ENCODE results near the gene EXTL1.

The EXTL1 gene

DNA sequence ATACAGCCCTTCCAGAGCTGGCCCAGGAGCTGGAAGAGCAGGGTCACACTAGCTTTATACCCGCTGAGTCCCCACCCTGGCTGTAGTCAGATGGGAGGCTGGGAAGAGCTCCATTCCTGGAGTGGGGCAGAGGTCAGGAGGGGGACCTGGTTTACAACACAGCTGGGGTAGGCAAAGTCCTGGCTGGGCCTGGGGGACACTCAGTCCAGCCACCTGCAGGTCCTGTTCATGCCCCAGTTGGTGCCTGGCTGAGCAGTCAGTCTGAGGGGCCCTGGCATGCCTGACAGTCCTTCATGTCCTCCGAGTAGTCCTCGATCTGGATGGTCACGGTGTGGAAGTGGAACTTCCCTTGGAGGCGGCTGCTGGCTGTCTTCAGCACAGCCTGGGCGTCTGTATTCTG is 17.3 kb downstream of the EXTL1 start:
- DNase-seq (ENCODE audit: low read depth in 1 of 2, low spot score in 1 of 2) = no peak

DNA sequence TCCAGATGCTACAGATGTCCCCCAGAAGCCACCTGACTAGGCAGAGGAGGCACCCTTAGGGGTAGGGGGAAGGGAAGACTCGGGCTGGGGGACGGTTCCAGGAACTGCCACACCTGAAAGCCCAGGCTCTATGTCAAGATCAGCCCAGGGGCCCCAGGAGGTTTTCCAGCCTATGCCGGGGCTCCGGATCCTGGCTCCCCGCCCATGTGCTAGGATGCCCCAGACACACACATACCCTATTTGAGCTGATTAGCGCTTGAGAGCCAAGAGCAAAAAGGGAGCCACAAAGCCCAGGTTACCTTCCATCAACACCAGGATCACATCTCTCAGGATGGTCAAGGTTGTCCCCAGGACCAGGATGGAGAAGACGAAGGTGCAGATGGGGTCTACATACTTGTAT is 19.8 kb downstream of the EXTL1 start:
- DNase-seq (ENCODE audit: low read depth in 1 of 2, low spot score in 1 of 2) = no peak

DNA sequence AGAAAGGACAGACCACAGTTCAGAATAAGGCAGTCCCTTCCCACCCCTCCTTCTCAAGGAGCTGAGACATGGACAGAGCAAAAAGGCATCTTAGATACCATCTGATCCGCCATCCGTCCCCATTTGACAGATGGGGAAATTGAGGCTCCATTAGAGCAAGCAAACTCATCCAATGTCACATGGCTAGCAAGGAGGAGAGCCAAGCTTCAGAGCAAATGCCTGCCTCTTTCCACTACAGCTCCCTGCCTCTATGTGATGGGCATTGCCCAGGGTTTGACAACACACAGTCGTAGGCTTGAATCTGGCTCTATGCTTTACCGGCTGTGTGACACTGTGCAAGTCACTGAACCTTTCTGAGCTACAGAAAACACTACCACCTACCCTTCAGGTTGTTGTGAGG is 20.4 kb downstream of the EXTL1 start:
- no peak for DNase-seq (ENCODE audit: low read depth in 1 of 2, low spot score in 1 of 2)

DNA sequence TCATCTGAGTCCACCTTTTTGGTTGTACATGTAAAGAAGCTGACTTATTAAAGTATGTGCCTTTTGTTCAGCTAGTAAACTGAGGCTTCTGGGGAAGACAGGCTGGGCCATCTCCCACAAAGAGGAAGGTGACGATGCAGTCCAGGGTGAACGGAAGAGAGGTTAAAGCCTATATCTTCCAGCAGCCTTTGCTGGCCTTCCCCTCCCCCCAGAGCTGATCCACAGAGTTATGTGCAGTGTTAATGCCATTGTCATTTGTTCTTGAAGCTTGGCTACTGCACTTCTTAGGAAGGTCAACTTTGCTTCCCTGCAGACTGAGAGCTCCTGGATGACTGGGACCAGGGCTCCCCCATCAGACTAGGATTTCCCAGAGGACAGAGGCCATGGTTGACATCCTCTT is 22.2 kb downstream of the EXTL1 start:
- no peak for DNase-seq (ENCODE audit: low read depth in 1 of 2, low spot score in 1 of 2)

DNA sequence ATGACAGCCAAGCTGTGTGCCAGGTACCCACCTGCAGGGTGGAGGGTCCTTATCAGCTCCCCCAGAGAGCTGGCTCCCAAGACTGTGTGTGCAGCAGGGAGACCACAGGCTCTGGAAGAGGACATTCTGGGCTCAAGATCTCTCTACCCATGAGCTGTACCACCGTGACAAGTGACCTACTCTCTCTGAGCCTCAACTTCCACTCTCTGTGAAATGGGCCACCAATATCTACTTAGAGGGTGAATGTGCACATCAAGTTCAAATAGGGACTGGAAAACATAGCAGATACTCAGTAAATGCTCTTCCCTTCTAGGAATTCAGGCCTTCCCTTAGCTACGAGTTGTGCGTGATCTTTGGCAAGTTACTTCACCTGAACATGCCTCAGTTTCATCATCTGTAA is 22.8 kb downstream of the EXTL1 start:
- DNase-seq (ENCODE audit: low read depth in 1 of 2, low spot score in 1 of 2) = no peak

DNA sequence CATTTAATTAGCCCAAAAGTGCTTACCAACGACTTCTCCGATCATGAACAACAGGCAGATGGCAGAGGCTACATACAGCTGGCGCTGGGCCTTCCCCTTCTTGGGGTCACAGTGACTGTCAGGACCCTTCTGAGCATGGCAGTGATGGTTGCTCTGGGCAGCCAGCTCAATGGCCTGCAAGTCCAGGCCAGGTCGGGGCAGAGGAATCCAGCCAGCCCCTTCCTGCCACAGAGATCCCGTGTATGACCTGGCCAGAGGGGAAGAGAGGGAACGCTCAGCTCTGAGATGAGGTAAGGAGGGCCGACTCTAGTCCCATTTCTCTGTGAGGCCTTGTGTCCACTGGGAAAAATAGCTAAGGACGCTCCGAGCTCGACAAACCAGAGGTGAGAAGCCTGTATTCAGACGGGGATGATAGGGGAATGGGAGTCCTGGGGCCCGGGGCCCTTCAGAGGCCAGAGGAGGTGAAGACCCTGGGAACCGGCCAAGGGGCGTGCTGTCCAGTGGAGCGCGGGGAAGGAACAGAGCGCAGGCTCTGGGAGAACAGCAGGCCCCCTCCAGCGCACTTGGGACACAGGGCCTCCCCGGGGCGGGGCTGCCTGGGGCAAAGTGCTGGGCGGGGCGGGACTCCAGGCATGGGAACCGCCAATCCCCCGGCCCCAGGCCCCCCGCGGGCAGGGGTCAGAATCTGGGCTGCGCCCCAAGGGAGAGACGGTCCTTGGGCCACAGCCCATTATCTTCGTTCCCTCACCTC is 23.6 kb downstream of the EXTL1 start:
- DNase-seq (ENCODE audit: low read depth in 1 of 2, low spot score in 1 of 2) = no peak

DNA sequence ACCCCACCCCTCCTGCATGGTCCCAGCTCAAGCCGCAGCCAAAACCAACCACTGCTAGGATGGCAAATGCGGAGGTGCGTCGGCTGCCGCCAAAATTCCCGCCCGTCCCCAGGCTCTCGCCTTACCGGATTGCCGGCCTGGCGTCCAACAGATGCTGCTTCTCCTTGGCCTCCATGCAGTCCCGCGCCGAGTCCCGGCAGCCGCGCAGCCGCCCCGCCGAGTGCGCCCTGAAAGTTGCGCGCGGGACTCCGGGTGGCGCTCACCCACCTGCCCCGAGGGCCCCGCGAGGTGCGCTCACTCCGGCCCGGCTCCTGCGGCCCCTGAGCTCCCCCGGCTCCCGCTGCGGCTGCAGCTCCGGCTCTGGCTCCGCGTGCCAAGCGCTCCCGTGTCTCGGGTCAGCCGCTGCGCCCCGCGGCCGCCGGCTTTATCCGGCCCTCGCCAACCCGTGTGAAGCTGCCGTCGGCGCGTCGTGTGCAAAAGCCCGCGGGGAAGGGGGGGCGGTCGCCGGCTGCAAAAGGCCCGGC is 24.2 kb downstream of the EXTL1 start, which contains the start of gene SLC30A2:
TSS of gene SLC30A2 (minus strand) at position 397 of the 524 bp plus-strand sequence. CDS start at position 175, 222 bp downstream.
- no peak for DNase-seq (ENCODE audit: low read depth in 1 of 2, low spot score in 1 of 2)

DNA sequence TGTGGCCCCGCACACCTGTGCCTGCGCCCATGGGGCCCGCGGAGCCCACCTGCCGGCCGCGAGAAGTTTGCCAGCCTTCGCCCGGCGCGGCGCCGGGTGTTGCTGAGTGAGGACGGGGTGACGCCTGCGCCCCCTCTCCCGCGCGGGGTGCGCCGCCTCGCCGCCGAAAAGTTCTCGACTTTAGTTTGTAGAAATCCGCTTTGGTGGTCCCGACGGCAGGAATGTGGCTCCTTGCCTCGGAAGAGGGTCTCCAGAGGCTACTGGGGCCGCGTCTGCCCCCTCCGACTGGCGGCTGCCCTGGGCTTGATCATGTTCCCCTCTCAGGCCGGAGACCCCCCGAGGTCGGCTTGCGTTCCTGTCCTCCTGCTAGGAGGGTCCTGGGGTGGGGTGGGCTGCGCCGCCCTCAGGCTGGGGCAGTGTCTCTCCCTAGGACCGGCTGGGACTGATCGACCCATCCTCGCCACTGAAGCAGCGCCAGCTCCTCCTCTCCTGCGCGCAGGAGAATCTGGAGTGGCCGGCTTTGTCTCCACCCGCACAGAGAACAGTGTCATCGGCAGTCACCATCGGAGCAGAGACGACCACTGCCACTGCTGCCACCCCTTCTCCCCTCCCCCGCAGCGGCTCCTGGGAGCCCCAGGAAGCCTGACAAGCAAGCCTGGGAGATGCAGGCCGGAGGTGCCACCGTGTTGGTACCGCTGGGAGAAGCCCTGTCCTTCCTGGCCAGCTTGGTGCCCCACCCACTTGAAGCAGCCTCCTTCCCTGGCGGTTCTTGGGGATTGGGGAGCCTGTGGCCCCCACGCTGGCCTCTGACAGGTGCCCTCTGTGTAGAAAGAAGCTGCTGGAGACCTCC is 24.9 kb downstream of the EXTL1 start:
- DNase-seq (ENCODE audit: low read depth in 1 of 2, low spot score in 1 of 2) = no peak

DNA sequence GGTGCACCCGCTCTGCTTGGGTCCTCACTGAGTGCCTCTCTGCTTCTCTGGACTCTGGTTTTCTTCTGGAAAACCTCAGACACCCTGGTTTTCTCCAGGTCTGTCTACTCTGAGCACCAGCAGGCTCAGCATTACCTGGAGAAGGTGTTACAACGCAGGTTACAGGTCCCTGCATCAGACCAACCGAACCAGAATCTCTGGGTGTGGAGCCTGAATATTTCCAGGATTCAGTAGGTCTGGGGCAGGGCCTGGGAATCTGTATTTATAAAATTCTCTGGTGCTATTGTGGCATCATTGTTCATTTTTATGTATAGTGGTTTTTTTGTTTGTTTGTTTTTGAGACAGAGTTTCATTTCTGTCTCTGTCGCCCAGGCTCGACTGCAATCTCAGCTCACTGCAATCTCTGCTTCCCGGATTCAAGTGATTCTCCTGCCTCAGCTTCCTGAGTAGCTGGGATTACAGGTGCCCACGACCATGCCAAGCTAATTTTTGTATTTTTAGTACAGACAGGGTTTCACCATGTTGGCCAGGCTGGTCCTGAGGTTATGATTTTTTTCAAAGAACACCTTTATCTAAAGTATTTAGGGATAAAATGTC is 25.8 kb downstream of the EXTL1 start:
- no peak for DNase-seq (ENCODE audit: low read depth in 1 of 2, low spot score in 1 of 2)

DNA sequence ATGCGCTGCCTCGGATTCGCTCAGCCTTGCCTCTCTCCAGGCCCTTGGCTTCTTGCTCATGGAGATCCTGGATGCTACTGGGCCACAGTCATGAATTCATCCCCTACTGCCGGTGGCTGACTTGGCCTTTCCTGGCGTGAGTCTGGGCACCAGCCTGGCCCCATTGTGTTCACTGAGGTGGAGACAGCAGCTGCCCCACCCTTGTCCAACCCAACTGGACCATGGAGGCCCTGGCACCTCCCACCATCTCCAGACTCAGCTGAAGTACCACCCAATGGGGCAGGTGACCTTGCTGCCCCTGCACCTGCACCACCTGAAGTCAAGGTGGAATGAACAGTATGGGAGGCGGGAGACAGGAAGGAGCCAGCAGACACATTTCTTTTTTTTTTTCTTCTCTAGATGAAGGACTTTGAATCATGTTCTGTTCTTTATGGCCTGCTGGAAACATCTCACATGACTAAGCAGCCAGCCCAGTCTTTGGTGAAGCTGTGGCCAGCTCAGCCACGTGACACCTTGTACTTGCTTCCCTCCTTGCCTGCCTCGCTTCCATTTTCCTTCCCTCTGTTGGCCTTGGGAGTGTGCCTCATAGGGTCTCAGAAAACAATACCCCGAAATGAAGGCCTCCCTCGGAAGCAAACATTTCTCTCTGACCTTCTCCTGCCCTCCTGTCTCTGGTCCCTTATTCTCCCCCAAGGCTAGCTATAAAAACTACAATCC is 28.1 kb downstream of the EXTL1 start:
- DNase-seq (ENCODE audit: low read depth in 1 of 2, low spot score in 1 of 2) = no peak

DNA sequence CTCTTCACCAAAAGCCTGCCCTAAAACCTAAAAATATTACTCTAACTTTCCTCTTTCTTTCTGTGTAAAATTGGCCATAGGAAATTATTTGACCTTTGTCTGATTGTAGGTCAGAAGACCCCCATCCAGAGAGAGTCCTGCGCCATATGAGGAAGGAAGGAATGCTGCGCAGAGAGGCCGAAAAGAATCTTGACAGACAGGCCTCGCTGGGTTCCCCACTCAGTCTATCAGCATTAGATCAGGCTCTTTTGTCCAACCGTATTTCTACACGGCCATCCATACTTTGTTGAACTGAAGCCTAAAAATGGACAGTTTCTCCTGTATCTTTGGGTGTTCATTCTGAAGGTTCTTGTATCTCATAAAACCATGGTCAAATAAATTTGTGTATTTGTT is 28.7 kb downstream of the EXTL1 start:
- no peak for DNase-seq (ENCODE audit: low read depth in 1 of 2, low spot score in 1 of 2)

DNA sequence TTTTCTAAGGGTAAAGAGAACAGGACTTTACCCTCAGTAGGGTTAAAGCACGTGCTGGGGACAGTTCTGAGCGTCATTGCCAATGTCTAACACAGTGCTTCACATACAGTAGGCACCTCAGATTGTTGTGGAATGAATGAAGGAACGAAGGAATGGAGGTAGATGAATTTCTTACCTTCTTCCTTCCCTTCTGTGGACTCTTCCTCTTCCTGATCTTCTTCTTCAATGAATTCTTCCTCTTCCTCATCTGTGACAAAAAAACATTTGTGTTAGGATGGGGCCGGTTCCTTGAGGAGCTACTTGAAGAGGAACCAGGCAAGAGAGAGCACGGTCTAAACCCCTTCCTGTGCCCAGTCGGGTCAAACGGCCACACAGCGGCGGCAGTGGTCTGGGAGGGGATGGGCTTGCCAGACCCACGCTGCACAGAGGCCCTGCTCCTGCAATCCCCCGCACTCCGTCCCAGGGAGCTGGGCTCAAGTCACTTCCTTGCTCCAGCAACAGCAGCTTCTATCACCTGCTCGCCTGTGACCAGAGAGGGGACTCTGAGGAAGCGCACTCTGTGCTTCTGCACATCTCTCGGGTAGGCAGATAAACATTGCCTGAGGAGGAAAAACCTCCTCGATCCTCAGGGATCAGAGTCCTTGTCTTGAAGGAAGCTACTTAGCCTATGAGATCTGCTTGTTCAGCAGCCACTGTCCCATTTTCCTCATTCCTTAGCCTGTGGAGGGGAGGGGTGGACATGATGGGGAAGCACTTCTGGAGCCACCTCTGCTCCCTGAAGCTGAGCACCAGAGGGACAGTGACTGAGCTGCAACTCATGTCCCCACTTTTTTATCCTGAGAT is 32.4 kb downstream of the EXTL1 start:
- DNase-seq (ENCODE audit: low read depth in 1 of 2, low spot score in 1 of 2) = no peak

DNA sequence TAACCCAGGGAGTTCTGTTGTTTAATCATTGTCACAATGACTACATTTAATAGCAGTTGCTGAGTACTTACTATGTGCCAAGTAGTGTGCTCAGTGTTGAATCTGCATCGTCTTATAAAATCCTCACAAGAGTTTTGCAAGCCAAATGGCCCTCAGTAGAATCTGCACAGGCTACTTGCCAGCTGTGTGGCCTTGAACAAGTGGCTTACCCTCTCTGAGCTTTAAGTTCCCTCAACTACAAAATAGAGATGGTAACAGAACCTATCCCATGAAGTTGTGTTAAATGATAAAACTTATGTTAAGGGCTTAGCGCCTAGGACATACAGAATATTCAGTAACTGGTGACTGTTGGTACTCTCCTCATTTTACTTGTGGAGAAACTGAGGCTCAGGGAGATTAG is 33.5 kb downstream of the EXTL1 start:
- no peak for DNase-seq (ENCODE audit: low read depth in 1 of 2, low spot score in 1 of 2)

DNA sequence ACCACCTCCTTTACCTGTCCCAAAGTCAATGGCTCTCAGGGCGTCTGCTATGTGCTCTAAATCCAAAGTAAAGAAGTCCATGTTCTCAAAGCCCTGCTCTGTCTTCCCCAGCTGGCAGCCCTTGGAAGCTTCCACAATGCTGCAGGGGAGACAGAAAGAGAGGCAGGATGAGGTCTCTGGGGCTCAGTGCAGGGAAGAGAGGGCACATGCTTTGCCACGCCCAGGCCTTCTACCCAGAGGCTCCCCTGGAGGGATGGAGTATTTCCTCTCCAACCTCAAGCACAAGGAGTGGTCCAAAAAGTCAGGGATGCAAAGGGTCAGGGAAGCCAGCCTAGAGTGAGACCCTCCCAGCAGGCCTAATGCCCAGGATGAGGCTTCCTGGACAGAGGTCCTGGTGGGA is 35.6 kb downstream of the EXTL1 start:
- DNase-seq (ENCODE audit: low read depth in 1 of 2, low spot score in 1 of 2) = no peak

DNA sequence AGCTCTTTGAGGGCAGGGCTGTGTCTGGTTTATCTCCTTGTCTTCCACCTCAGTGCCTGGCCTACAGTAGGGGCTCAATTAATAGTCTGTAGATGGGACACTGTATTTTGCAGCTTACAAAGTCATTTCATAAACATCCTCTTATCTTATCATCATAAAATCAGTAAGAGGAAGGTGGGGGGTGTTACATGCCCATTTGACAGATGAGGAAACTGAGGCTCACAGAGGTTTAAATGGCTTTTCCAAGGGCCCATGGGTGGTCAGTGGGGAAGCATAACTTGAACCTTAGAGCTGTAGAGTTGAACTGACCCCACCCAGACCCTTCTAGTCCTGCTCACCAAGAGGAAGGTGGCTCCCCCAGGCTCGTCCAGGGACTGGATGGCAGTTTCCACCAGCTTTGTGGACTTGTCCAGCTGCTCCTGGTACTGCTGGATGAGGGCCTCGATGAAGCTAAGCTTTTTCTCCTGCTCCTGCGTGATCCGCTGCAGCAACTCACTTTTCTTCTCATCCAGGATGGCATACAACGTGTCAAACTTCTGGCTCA is 36.5 kb downstream of the EXTL1 start:
- no peak for DNase-seq (ENCODE audit: low read depth in 1 of 2, low spot score in 1 of 2)

DNA sequence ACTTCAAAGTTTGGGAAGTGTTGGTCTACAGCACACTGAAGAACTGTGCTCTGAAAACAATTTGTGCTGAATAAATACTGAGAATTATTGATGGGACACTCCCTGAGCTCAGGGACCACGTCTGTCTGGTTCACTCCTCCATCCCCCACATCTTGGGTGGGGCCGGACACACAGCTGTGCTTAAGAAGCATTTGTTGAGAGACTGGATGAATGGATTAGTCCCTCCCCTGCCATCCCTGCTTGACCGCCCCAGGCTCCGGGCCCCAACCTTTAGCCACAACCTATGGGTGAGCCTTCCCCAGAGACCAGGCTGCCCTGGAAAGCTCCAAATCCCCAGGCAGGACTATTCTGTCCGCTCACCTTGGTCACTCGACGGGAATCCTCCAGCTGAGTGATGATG is 38.3 kb downstream of the EXTL1 start:
- no peak for DNase-seq (ENCODE audit: low read depth in 1 of 2, low spot score in 1 of 2)

DNA sequence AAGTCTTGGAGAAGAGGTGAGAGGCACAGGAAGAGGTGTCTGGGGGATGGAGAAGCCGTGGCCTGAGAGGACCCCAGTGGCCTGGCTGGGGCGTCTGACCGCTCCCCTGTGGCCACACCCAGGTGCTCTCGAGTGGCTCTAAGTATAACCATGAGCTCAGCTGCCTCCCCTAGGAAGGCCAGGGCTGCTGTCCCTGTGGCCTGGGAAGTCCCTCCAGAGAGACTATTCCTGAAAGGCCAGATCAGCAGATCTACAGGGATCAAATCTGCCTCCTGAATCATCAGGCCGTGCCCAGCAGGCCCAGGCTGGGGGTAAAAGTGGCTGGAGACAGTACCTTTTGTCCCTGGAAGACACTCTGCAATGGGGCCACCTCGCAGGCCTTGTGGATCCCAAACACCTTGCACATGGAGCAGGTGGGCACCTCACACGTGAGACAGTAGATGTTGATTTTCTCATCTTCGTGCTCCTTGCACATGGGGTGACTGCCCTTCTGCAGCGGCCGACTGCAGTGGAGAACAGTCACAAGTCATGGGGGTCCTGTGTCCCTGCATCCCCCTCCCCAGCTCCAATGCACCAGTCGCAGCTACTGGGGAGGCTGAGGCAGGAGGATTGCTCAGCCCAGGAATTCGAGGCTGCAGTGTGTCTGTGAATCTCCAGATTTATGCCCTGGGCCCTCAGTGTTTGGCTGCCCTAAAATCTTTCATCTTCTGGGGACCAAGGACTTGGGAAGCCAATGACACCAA is 39.4 kb downstream of the EXTL1 start:
- no peak for DNase-seq (ENCODE audit: low read depth in 1 of 2, low spot score in 1 of 2)

DNA sequence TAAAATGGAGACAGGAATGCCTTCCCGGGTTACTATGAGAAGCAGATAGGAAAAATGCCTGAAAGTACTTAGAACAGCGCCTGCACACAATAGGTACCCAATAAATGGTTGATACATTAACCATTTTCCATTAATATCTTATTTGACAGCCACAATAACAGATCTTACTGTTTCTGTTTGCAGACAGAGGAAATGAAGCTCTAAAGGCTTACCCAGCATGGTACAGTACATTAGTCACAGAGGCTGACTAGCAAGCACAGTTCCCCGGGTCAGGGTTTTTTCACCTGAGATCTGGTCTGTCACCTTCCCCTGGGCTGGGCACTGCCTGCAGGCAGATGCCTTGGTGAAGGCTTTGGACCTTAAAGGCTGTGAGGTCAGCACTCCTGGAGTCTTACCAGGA is 43.0 kb downstream of the EXTL1 start:
- no peak for DNase-seq (ENCODE audit: low read depth in 1 of 2, low spot score in 1 of 2)

DNA sequence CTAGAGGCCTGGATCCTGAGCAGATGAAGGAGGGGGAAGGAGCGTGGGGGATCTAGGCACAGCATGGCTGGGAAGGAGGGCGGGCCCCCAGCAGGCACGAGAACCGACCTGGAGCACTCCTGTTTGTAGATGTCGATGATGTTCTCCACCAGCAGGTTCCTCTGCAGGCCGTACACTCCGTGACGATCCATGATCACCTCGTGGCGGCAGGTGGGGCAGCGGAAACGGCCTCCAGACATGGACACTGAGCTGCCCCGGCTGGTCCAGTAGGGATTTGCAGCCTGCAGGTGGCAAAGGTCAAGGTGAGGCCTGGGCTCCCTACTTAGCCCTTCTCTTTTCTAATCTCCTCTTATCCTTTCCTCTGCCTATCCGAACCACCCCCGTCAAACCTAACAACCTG is 44.6 kb downstream of the EXTL1 start:
- DNase-seq (ENCODE audit: low read depth in 1 of 2, low spot score in 1 of 2) = no peak

All from stimulated activated CD4-positive, alpha-beta T cell treated with anti-CD3 and anti-CD28 coated beads, Interleukin-15, amount 100 ng/mL, for 1 hour (primary cell).